C4-2B (cell line): Measurements from ENCODE around the gene NR1I3.

Experiments
- ZFX ChIP-seq: fragments of 450-650 bp; IDR thresholded peaks from 2 replicates; pipeline ENCODE4 v1.6.1; 2017
- TF ChIP-seq, protein P1 (sequence below): fragments of 450-650 bp; conservative IDR thresholded peaks from 2 replicates; pipeline ENCODE4 v1.5.1; 2017; ENCODE audit warnings: mild to moderate bottlenecking

DNA sequence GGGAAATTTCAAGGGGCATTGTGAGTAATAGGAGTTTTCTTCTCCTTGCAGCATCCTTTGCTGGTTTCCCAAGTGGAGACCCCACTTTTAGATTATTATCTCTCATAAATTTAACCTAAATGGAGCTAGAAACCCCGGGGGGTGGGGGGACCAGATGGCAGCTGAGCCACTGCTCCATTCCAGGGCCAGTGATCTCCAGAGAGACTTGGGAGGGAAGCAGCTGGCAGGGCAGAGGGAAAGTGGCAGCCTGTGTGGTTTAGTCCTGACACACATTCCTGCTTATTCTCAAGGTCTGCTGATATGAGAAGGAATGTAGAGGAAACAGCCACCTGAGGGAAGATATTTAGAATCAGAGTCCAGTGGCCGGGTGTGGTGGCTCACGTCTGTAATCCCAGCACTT lies 36.9 kb upstream of the NR1I3 start:
- TF ChIP-seq, protein P1, sequence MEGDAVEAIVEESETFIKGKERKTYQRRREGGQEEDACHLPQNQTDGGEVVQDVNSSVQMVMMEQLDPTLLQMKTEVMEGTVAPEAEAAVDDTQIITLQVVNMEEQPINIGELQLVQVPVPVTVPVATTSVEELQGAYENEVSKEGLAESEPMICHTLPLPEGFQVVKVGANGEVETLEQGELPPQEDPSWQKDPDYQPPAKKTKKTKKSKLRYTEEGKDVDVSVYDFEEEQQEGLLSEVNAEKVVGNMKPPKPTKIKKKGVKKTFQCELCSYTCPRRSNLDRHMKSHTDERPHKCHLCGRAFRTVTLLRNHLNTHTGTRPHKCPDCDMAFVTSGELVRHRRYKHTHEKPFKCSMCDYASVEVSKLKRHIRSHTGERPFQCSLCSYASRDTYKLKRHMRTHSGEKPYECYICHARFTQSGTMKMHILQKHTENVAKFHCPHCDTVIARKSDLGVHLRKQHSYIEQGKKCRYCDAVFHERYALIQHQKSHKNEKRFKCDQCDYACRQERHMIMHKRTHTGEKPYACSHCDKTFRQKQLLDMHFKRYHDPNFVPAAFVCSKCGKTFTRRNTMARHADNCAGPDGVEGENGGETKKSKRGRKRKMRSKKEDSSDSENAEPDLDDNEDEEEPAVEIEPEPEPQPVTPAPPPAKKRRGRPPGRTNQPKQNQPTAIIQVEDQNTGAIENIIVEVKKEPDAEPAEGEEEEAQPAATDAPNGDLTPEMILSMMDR: no peak
- TF ChIP-seq ZFX: no peak
